K562 (cell line): Measurements from ENCODE around the gene C2CD2. TPM values are rescaled to one million over a fixed set of nuclear protein-coding genes. Genes with fewer than 3 reads are reported as not detected.

Source experiments
- ATAC-seq: fragments of 200-7000 bp; cut with Tn5 transposase; 3 replicates; pipeline ENCODE4 v1.9.1; 2020; ENCODE audit warnings: moderate library complexity
- BruUV-seq: library from RNA; stranded (reverse); fragments of 400-500 nt; replicated peaks from 2 replicates; lab custom pipeline; 2021; lab: Mats Ljungman, UMichigan
- CTCF ChIA-PET: fragments of 300-600 bp; formaldehyde crosslinking; extraction: SDS; loops from one replicate; lab custom pipeline; 2021; ENCODE audit warnings: low intra/inter-chr PET ratio; lab: Yijun Ruan, JAX
- POLR2A ChIA-PET: fragments of 300-600, 350-650 bp; sonication (Branson Sonifier 250); formaldehyde crosslinking; extraction: SDS; loops from one replicate; lab custom pipeline; 2021; ENCODE audit warnings: antibody characterized with exemption, inconsistent platforms; lab: Yijun Ruan, JAX
- DNase-seq, 4 experiments: peaks; one replicate each; pipeline versions ENCODE4 v3.0.0 to v3.0.0-alpha.2; 2011 to 2018; ENCODE audit warnings: low spot score in 3 of 4, mixed read lengths in 3 of 4; ENCODE audit errors: extremely low read depth in 1 of 4
- FAIRE-seq: peaks from 2 replicates; lab custom pipeline; 2011; peaks lifted over from hg19 to GRCh38; lab: Jason Lieb, UNC
- H2AFZ ChIP-seq: 2 replicates; pipeline ENCODE4 v1.6.0; 2011; ENCODE audit warnings: low read depth, low read length, control low read depth, inconsistent platforms
- H3K27ac ChIP-seq: fragments of 200-600 bp; 3 replicates; pipeline ENCODE4 v1.8.0; 2011; ENCODE audit warnings: low read depth, mild to moderate bottlenecking, control low read depth, inconsistent platforms, low read length, moderate library complexity, mixed read lengths; ENCODE audit errors: extremely low read depth
- H3K27me3 ChIP-seq, 2 experiments: fragments of 300-600 bp in 1 of 2; 2 replicates in 1 of 2; 3 replicates in 1 of 2; pipeline versions ENCODE4 v1.6.0 to v1.8.0; 2011; ENCODE audit warnings: inconsistent platforms in 2 of 2, low read length in 2 of 2, mild to moderate bottlenecking in 1 of 2, mixed read lengths in 1 of 2, moderate library complexity in 1 of 2; ENCODE audit not compliant: control insufficient read depth in 2 of 2, insufficient read depth in 2 of 2
- H3K36me3 ChIP-seq: fragments of 300-600 bp; 3 replicates; pipeline ENCODE4 v1.8.0; 2011; ENCODE audit warnings: mild to moderate bottlenecking, low read length, inconsistent platforms; ENCODE audit not compliant: control insufficient read depth, insufficient read depth
- H3K4me1 ChIP-seq, 2 experiments: fragments of 200-600 bp in 1 of 2; replicated peaks in 1 of 2; 2 replicates in 1 of 2; 3 replicates in 1 of 2; pipeline versions ENCODE4 v1.5.1 to v1.8.0; 2011; ENCODE audit warnings: inconsistent platforms in 2 of 2, low read length in 2 of 2, mild to moderate bottlenecking in 1 of 2, mixed read lengths in 1 of 2, moderate library complexity in 1 of 2; ENCODE audit not compliant: control insufficient read depth in 2 of 2, insufficient read depth in 2 of 2
- H3K4me2 ChIP-seq: 2 replicates; pipeline ENCODE4 v1.6.1; 2011; ENCODE audit warnings: low read length, control low read depth, inconsistent platforms, mixed read lengths; ENCODE audit not compliant: insufficient read depth
- H3K4me3 ChIP-seq: fragments of 200-600 bp; sonication (generic), shearing (Covaris generic); 2 replicates; pipeline ENCODE4 v1.5.1; 2016; ENCODE audit warnings: control low read depth, inconsistent platforms
- H3K79me2 ChIP-seq: fragments of 200-600 bp; 3 replicates; pipeline ENCODE4 v1.8.0; 2011; ENCODE audit warnings: low read length, inconsistent platforms; ENCODE audit not compliant: control insufficient read depth, insufficient read depth
- H3K9ac ChIP-seq, 2 experiments: 2 replicates each; pipeline versions ENCODE4 v1.6.0 to v1.6.1; 2011; ENCODE audit warnings: low read depth in 2 of 2, low read length in 2 of 2, control low read depth in 1 of 2, inconsistent platforms in 1 of 2, mild to moderate bottlenecking in 1 of 2, mixed read lengths in 1 of 2; ENCODE audit not compliant: insufficient read depth in 1 of 2
- H3K9me1 ChIP-seq: one replicate; pipeline ENCODE4 v1.6.0; 2011; ENCODE audit warnings: inconsistent platforms, mild to moderate bottlenecking, low read length, moderate library complexity; ENCODE audit not compliant: control insufficient read depth, insufficient read depth
- H3K9me3 ChIP-seq: replicated peaks from 2 replicates; pipeline ENCODE4 v1.5.1; 2011; ENCODE audit warnings: low read depth, low read length, inconsistent platforms; ENCODE audit not compliant: control insufficient read depth, insufficient read depth
- H4K20me1 ChIP-seq: replicated peaks from 2 replicates; pipeline ENCODE4 v1.6.1; 2011; ENCODE audit warnings: low read length, inconsistent platforms, mixed read lengths; ENCODE audit not compliant: control insufficient read depth, insufficient read depth
- ARHGAP35 ChIP-seq: fragments of 450-650 bp; IDR thresholded peaks from 2 replicates; pipeline ENCODE4 v1.6.1; 2018; ENCODE audit not compliant: partially characterized antibody
- BRF1 ChIP-seq: IDR thresholded peaks from 3 replicates; pipeline ENCODE4 v1.6.1; 2011; ENCODE audit warnings: borderline replicate concordance, mild to moderate bottlenecking; ENCODE audit not compliant: insufficient read length; ENCODE audit errors: extremely low read depth
- CAMTA2 ChIP-seq: fragments of 250-450 bp; sonication (Bioruptor Pico); conservative IDR thresholded peaks from 2 replicates; pipeline ENCODE4 v1.5.1; 2022
- KAT7 ChIP-seq: sonication (generic); formaldehyde crosslinking; IDR thresholded peaks from 2 replicates; pipeline ENCODE4 v1.8.0; 2022; ENCODE audit warnings: missing genetic modification reagents, mild to moderate bottlenecking, borderline replicate concordance
- NELFE ChIP-seq: IDR thresholded peaks from 2 replicates; pipeline ENCODE4 v1.6.1; 2011; ENCODE audit warnings: mild to moderate bottlenecking; ENCODE audit not compliant: insufficient read depth, insufficient read length
- PHB ChIP-seq: fragments of 250-450 bp; sonication (Bioruptor Pico); IDR thresholded peaks from 2 replicates; pipeline ENCODE4 v1.5.0; 2021
- RB1 ChIP-seq: fragments of 450-650 bp; IDR thresholded peaks from 2 replicates; pipeline ENCODE4 v1.6.1; 2017; ENCODE audit warnings: low read depth, mild to moderate bottlenecking
- RBM25 ChIP-seq: fragments of 200-400 bp; formaldehyde crosslinking; IDR thresholded peaks from 2 replicates; pipeline ENCODE4 v1.6.1; 2018; ENCODE audit warnings: low read length, low read depth, moderate library complexity; ENCODE audit not compliant: severe bottlenecking
- ZFX ChIP-seq: sonication (generic); formaldehyde crosslinking; IDR thresholded peaks from 2 replicates; pipeline ENCODE4 v1.8.0; 2022; ENCODE audit warnings: mild to moderate bottlenecking, missing genetic modification reagents, moderate library complexity
- ZNF507 ChIP-seq: conservative IDR thresholded peaks from 2 replicates; pipeline ENCODE4 v1.6.1; 2017; ENCODE audit warnings: missing genetic modification characterization, missing compliant biosample characterization
- WGBS: fragments of 100-300 bp; shearing (Covaris generic); methylation state at CpG from one replicate; pipeline ENCODE4 v1.1.6; 2016; ENCODE audit warnings: low coverage, mixed read lengths; ENCODE audit not compliant: insufficient coverage; ENCODE audit errors: missing lambda C conversion rate; 5-methylcytosine and 5-hydroxymethylcytosine counted together
- in situ Hi-C: fragments of 300-500 bp; cut with MboI; formaldehyde crosslinking; loops from 4 replicates; pipeline ENCODE4 v1.15.0; 2018; ENCODE audit warnings: inconsistent platforms, mixed read lengths
- intact Hi-C: fragments of 100-400 bp; cut with micrococcal nuclease; formaldehyde crosslinking; loops from 2 replicates; pipeline ENCODE4 v1.14.2; 2022
- polyA plus RNA-seq, 8 experiments: library from polyadenylated mRNA; depleted of rRNA in 4 of 8; stranded (reverse) in 5 of 8; unstranded in 3 of 8; fragments of >200 nt; fragmentation: Nextera tagmentation in 2 of 8; fragmentation: Illumina TruSeq in 1 of 8; extraction: Ambion mirVana in 2 of 8; extraction: Trizol in 1 of 8; gene quantifications; 2 replicates each; pipeline versions ENCODE4 v1.2.1 to v1.2.3, GENCODE V29; 2011 to 2014; ENCODE audit warnings: inconsistent platforms in 1 of 8, missing spikeins in 1 of 8
- total RNA-seq, 7 experiments: library from RNA; depleted of rRNA in 6 of 7; stranded (reverse); fragments of >200 nt in 6 of 7; fragmentation: Illumina TruSeq in 2 of 7; extraction: Trizol in 2 of 7; gene quantifications; 2 replicates each; pipeline versions ENCODE4 v1.2.1 to v1.2.3, GENCODE V29; 2011 to 2021; ENCODE audit warnings: low replicate concordance in 1 of 7
- TF ChIP-seq, protein P1 (sequence below): fragments of 450-650 bp; IDR thresholded peaks from 2 replicates; pipeline ENCODE4 v1.6.1; 2016; ENCODE audit warnings: borderline replicate concordance
- TF ChIP-seq, protein P2 (sequence below): sonication (generic); formaldehyde crosslinking; IDR thresholded peaks from 2 replicates; pipeline ENCODE4 v1.8.0; 2022; ENCODE audit warnings: mild to moderate bottlenecking, missing genetic modification reagents
- TF ChIP-seq, protein P3 (sequence below): fragments of 450-650 bp; IDR thresholded peaks from 2 replicates; pipeline ENCODE4 v1.6.1; 2016; ENCODE audit warnings: low read depth, mild to moderate bottlenecking, moderate library complexity

The C2CD2 gene
- total and polyA plus RNA-seq, 9 of the 15 experiments (the other 6 are each of a cell fraction or from before 2014, with no cell fraction given) = 1.3 to 21.6 (median 12.1) TPM

DNA sequence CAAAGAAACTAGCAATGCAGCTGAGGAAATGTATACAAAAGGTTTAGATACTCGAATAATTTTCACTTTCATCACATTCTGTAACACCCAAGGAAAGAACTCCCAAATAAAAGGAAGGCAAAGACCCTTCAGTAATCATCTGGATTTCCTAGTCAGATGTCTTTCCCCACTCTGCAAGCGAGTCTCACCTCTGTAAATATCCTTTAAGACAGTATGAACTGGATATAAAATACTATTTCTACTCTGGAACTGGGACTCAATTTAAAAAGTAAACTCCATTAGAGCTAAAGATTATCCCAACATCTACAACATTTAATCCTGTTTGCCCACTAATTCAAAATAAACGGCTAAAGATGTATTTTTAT lies 27.0 kb downstream of the C2CD2 start:
- Histone ChIP-seq H3K9ac (no peak overlapping the region), H3K9me1 (peaks cover 3% of the 10 kb centered on the region), H3K4me1 (peaks cover 0 to 8% of the 10 kb centered on the region in 2 experiments; a peak in 3 of 5 replicates), H3K4me3 (no peak overlapping the region), H3K36me3 (no peaks in the 10 kb centered on the region), H4K20me1 (0 out of 2 replicates have a peak, but pooled peaks cover 5% of the 10 kb centered on the region), H3K27ac (no peak overlapping the region), H2AFZ (no peak overlapping the region), H3K9me3 (no peaks in the 10 kb centered on the region), H3K79me2 (no peaks in the 10 kb centered on the region; the same call in 2 of the 3 replicates), H3K27me3 (no peaks in the 10 kb centered on the region), H3K4me2 (no peak overlapping the region)
- BruUV-seq = no TSS peak
- TF ChIP-seq, protein P1, sequence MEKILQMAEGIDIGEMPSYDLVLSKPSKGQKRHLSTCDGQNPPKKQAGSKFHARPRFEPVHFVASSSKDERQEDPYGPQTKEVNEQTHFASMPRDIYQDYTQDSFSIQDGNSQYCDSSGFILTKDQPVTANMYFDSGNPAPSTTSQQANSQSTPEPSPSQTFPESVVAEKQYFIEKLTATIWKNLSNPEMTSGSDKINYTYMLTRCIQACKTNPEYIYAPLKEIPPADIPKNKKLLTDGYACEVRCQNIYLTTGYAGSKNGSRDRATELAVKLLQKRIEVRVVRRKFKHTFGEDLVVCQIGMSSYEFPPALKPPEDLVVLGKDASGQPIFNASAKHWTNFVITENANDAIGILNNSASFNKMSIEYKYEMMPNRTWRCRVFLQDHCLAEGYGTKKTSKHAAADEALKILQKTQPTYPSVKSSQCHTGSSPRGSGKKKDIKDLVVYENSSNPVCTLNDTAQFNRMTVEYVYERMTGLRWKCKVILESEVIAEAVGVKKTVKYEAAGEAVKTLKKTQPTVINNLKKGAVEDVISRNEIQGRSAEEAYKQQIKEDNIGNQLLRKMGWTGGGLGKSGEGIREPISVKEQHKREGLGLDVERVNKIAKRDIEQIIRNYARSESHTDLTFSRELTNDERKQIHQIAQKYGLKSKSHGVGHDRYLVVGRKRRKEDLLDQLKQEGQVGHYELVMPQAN = no peak
- TF ChIP-seq CAMTA2 (CRISPR knock-in tag) (no peak), NELFE (no peak), BRF1 (no peak), ZFX (CRISPR knock-in tag) (no peak), PHB (CRISPR knock-in tag) (no peak), ARHGAP35 (no peak), RB1 (no peak), ZNF507 (tag) (no peak), RBM25 (no peak), KAT7 (CRISPR knock-in tag) (no peak)
- TF ChIP-seq, protein P2, sequence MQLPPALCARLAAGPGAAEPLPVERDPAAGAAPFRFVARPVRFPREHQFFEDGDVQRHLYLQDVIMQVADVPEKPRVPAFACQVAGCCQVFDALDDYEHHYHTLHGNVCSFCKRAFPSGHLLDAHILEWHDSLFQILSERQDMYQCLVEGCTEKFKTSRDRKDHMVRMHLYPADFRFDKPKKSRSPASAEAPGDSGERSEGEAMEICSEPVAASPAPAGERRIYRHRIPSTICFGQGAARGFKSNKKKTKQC (CRISPR knock-in tag) = no peak
- TF ChIP-seq, protein P3, sequence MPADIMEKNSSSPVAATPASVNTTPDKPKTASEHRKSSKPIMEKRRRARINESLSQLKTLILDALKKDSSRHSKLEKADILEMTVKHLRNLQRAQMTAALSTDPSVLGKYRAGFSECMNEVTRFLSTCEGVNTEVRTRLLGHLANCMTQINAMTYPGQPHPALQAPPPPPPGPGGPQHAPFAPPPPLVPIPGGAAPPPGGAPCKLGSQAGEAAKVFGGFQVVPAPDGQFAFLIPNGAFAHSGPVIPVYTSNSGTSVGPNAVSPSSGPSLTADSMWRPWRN = no peak
- 33% methylated on average over 3 of the region's 3 CpGs for WGBS
- in situ Hi-C loops (no loop called here), intact Hi-C loops (no loop called here)
- ATAC-seq (no peak), DNase-seq (no peak), FAIRE-seq (no peak)
- POLR2A ChIA-PET = interaction anchor here (0.9 to 1.6 kb wide), 3 partner anchors 12 to 141 kb away, joined by 3 to 4 read pairs (median 3); no protein-coding TSS in a partner anchor
- CTCF ChIA-PET = no interaction called here
